H9 (cell line): Measurements from ENCODE around the gene LTK. TPM values are rescaled to one million over a fixed set of nuclear protein-coding genes. Genes with fewer than 3 reads are reported as not detected.
A peak's percentile ranks its signal among the peaks of the same experiment; 100 is the strongest.

Source experiments
- DNase-seq: peaks from one replicate; pipeline ENCODE4 v3.0.0-alpha.2; 2017
- H2AFZ ChIP-seq: one replicate; pipeline ENCODE4 v1.6.1; 2013; ENCODE audit warnings: mild to moderate bottlenecking, low read length, control low read depth, moderate library complexity
- H2AK5ac ChIP-seq: 2 replicates; pipeline ENCODE4 v1.6.1; 2013; ENCODE audit warnings: low read length, control low read depth, mixed read lengths; ENCODE audit not compliant: insufficient read length
- H2BK120ac ChIP-seq: one replicate; pipeline ENCODE4 v1.6.1; 2013; ENCODE audit warnings: low read depth, mild to moderate bottlenecking, low read length, control low read depth, inconsistent platforms; ENCODE audit not compliant: poor library complexity, severe bottlenecking
- H2BK12ac ChIP-seq: 2 replicates; pipeline ENCODE4 v1.6.1; 2013; ENCODE audit warnings: low read length, control low read depth, mixed read lengths, low read depth; ENCODE audit not compliant: insufficient read length
- H2BK15ac ChIP-seq: 2 replicates; pipeline ENCODE4 v1.6.1; 2013; ENCODE audit warnings: low read depth, low read length, control low read depth
- H2BK20ac ChIP-seq: one replicate; pipeline ENCODE4 v1.6.1; 2013; ENCODE audit warnings: low read depth, mild to moderate bottlenecking, low read length, control low read depth, inconsistent platforms; ENCODE audit not compliant: poor library complexity, severe bottlenecking
- H2BK5ac ChIP-seq: 2 replicates; pipeline ENCODE4 v1.6.1; 2013; ENCODE audit warnings: low read length, control low read depth, mixed read lengths; ENCODE audit not compliant: insufficient read length
- H3K14ac ChIP-seq: 2 replicates; pipeline ENCODE4 v1.6.1; 2013; ENCODE audit warnings: low read length, control low read depth; ENCODE audit not compliant: insufficient read depth
- H3K18ac ChIP-seq: 2 replicates; pipeline ENCODE4 v1.6.1; 2013; ENCODE audit warnings: low read depth, mild to moderate bottlenecking, mixed read lengths, low read length, control low read depth; ENCODE audit not compliant: insufficient read length
- H3K23ac ChIP-seq: 2 replicates; pipeline ENCODE4 v1.6.1; 2013; ENCODE audit warnings: low read length, control low read depth, mixed read lengths, low read depth; ENCODE audit not compliant: insufficient read length
- H3K23me2 ChIP-seq: 2 replicates; pipeline ENCODE4 v1.6.1; 2013; ENCODE audit warnings: low read depth, mild to moderate bottlenecking, mixed read lengths, low read length, control low read depth; ENCODE audit not compliant: insufficient read length, poor library complexity, severe bottlenecking
- H3K27ac ChIP-seq: 2 replicates; pipeline ENCODE4 v1.5.1; 2013; ENCODE audit warnings: low read length, control low read depth, mixed read lengths, low read depth; ENCODE audit not compliant: insufficient read length
- H3K27me3 ChIP-seq: 2 replicates; pipeline ENCODE4 v1.6.1; 2013; ENCODE audit warnings: low read length, control low read depth, inconsistent platforms; ENCODE audit not compliant: insufficient read depth
- H3K4ac ChIP-seq: 2 replicates; pipeline ENCODE4 v1.6.1; 2013; ENCODE audit warnings: low read depth, mild to moderate bottlenecking, control low read depth, inconsistent platforms, low read length, moderate library complexity
- H3K4me1 ChIP-seq: 2 replicates; pipeline ENCODE4 v1.6.1; 2013; ENCODE audit warnings: low read length, control low read depth, inconsistent platforms; ENCODE audit not compliant: insufficient read depth
- H3K4me2 ChIP-seq: 2 replicates; pipeline ENCODE4 v1.6.1; 2013; ENCODE audit warnings: low read length, control low read depth, mixed read lengths; ENCODE audit not compliant: insufficient read length, insufficient read depth
- H3K56ac ChIP-seq: 2 replicates; pipeline ENCODE4 v1.6.1; 2013; ENCODE audit warnings: low read depth, mild to moderate bottlenecking, mixed read lengths, low read length, control low read depth; ENCODE audit not compliant: insufficient read length
- H3K79me1 ChIP-seq: 2 replicates; pipeline ENCODE4 v1.6.1; 2013; ENCODE audit warnings: low read depth, mild to moderate bottlenecking, moderate library complexity, low read length, control low read depth, inconsistent platforms; ENCODE audit not compliant: insufficient read depth, poor library complexity, severe bottlenecking
- H3K79me2 ChIP-seq: 2 replicates; pipeline ENCODE4 v1.6.1; 2013; ENCODE audit warnings: low read length, control low read depth, inconsistent platforms; ENCODE audit not compliant: insufficient read depth
- H3K9ac ChIP-seq: 2 replicates; pipeline ENCODE4 v1.6.1; 2013; ENCODE audit warnings: low read length, control low read depth, mixed read lengths; ENCODE audit not compliant: insufficient read length; ENCODE audit errors: extremely low read depth
- H3K9me3 ChIP-seq: one replicate; pipeline ENCODE4 v1.6.1; 2013; ENCODE audit warnings: low read depth, low read length, inconsistent platforms; ENCODE audit not compliant: control insufficient read depth
- H3T11ph ChIP-seq: one replicate; pipeline ENCODE4 v1.6.1; 2013; ENCODE audit warnings: mild to moderate bottlenecking, low read length, control low read depth, inconsistent platforms
- H4K20me1 ChIP-seq: one replicate; pipeline ENCODE4 v1.6.1; 2013; ENCODE audit not compliant: control insufficient read depth, insufficient read length, insufficient read depth
- H4K5ac ChIP-seq: 2 replicates; pipeline ENCODE4 v1.6.1; 2013; ENCODE audit warnings: low read depth, mild to moderate bottlenecking, mixed read lengths, low read length, control low read depth; ENCODE audit not compliant: insufficient read length
- H4K8ac ChIP-seq: replicated peaks from 2 replicates; pipeline ENCODE4 v1.6.1; 2013; ENCODE audit warnings: low read length, control low read depth, mixed read lengths, low read depth; ENCODE audit not compliant: insufficient read length
- H4K91ac ChIP-seq: 2 replicates; pipeline ENCODE4 v1.6.1; 2013; ENCODE audit warnings: low read depth, mild to moderate bottlenecking, moderate library complexity, mixed read lengths, low read length, control low read depth; ENCODE audit not compliant: insufficient read length
- H3K27ac Mint-ChIP-seq, 3 experiments: 2 replicates in 2 of 3; 3 replicates in 1 of 3; pipeline ENCODE4 v1.8.0; 2020 to 2021; ENCODE audit warnings: mixed read lengths in 3 of 3, mild to moderate bottlenecking in 1 of 3, moderate library complexity in 1 of 3
- H3K27me3 Mint-ChIP-seq: 2 replicates; pipeline ENCODE4 v1.8.0; 2021; ENCODE audit warnings: low read depth, mild to moderate bottlenecking, moderate library complexity, mixed read lengths
- H3K36me3 Mint-ChIP-seq, 3 experiments: 2 replicates in 2 of 3; 3 replicates in 1 of 3; pipeline ENCODE4 v1.8.0; 2020 to 2021; ENCODE audit warnings: low read depth in 3 of 3, mixed read lengths in 3 of 3; ENCODE audit not compliant: insufficient read depth in 1 of 3
- H3K4me1 Mint-ChIP-seq, 2 experiments: 2 replicates each; pipeline ENCODE4 v1.8.0; 2020; ENCODE audit warnings: mixed read lengths in 2 of 2
- H3K4me3 Mint-ChIP-seq, 2 experiments: 2 replicates in 1 of 2; 3 replicates in 1 of 2; pipeline ENCODE4 v1.8.0; 2020 to 2021; ENCODE audit warnings: mild to moderate bottlenecking in 2 of 2, mixed read lengths in 2 of 2, moderate library complexity in 1 of 2
- H3K9me3 Mint-ChIP-seq, 2 experiments: 2 replicates in 1 of 2; 3 replicates in 1 of 2; pipeline ENCODE4 v1.8.0; 2020; ENCODE audit warnings: mild to moderate bottlenecking in 2 of 2, mixed read lengths in 2 of 2, moderate library complexity in 1 of 2
- WGBS: extraction: QIAGEN DNeasy Blood & Tissue Kit; methylation state at CpG from one replicate; pipeline ENCODE4 v1.1.7; 2013; ENCODE audit warnings: missing lambda C conversion rate, low lambda C conversion rate, mixed read lengths; ENCODE audit not compliant: insufficient read length; ENCODE audit errors: extremely low coverage; 5-methylcytosine and 5-hydroxymethylcytosine counted together
- total RNA-seq: library from RNA; stranded (reverse); gene quantifications from 2 replicates; pipeline ENCODE4 v1.2.1, GENCODE V29; 2021
- TF ChIP-seq, protein P1 (sequence below): fragments of 200-600 bp; sonication (generic); conservative IDR thresholded peaks from 3 replicates; pipeline ENCODE4 v1.8.0; 2021; ENCODE audit warnings: antibody characterized with exemption, mild to moderate bottlenecking

The LTK gene
- total RNA-seq, 1 experiment from 2014 or later = 0.31 TPM

DNA sequence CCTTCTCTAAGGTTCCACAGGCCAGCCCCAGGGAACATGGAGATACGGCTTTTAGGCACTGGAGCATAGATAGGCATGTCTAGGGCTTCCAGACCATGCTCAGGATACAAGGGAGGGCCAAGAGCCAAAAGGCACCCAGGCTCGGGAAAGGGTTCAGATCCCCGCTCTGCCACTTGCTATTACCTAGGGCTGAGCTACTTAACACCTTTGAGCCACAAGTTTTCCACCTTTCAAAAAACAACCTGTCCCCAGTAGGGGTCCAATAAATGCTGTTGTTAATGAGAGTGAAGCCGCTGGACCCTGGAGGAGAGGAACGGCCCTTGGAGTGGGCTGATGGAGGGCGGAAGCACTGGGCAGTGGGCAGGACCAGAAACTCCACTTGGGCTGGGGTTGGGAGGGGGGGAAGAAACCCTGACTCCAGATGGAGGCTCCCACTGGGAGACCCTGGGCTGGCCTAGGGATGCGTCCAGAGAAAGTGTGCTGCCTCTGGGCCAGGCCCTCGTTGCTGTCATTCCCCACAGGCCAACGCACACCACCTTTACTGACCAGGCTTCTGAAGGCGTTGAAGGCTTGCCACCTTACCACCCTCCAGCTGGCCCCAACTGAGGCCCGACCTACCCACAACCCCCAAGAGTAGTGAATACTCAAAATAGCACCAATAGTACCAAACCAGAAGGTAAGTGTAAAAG is 28.5 kb downstream of the LTK start:
- no peak overlapping the region for H2BK15ac ChIP-seq
- H3K14ac ChIP-seq = no peak overlapping the region
- H3K4ac ChIP-seq = no peak overlapping the region
- H4K20me1 ChIP-seq = no peaks in the 10 kb centered on the region
- no peak overlapping the region for H3K9ac ChIP-seq
- H3K18ac ChIP-seq = no peak overlapping the region
- H2AK5ac ChIP-seq = no peak overlapping the region
- no peaks in the 10 kb centered on the region for H3K23me2 ChIP-seq
- H3K4me1 ChIP-seq = no peaks in the 10 kb centered on the region
- H3T11ph ChIP-seq = no peak overlapping the region
- H3K27ac Mint-ChIP-seq = peak overlapping the region in 1 of 3 experiments; percentile 74; a peak in 2 of 7 replicates
- H3K27me3 Mint-ChIP-seq = peaks cover 10% of the 10 kb centered on the region
- H3K9me3 ChIP-seq = no peaks in the 10 kb centered on the region
- H2BK120ac ChIP-seq = no peak overlapping the region
- no peak overlapping the region for H2BK5ac ChIP-seq
- H2BK20ac ChIP-seq = no peak overlapping the region
- no peak overlapping the region for H2BK12ac ChIP-seq
- no peaks in the 10 kb centered on the region for H3K4me1 Mint-ChIP-seq
- no peak overlapping the region for H3K23ac ChIP-seq
- TF ChIP-seq, protein P1, sequence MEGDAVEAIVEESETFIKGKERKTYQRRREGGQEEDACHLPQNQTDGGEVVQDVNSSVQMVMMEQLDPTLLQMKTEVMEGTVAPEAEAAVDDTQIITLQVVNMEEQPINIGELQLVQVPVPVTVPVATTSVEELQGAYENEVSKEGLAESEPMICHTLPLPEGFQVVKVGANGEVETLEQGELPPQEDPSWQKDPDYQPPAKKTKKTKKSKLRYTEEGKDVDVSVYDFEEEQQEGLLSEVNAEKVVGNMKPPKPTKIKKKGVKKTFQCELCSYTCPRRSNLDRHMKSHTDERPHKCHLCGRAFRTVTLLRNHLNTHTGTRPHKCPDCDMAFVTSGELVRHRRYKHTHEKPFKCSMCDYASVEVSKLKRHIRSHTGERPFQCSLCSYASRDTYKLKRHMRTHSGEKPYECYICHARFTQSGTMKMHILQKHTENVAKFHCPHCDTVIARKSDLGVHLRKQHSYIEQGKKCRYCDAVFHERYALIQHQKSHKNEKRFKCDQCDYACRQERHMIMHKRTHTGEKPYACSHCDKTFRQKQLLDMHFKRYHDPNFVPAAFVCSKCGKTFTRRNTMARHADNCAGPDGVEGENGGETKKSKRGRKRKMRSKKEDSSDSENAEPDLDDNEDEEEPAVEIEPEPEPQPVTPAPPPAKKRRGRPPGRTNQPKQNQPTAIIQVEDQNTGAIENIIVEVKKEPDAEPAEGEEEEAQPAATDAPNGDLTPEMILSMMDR = no peak
- H3K36me3 Mint-ChIP-seq = peaks cover 17 to 33% (median 19%) of the 10 kb centered on the region in 3 experiments; a peak in 6 of 7 replicates
- no peak overlapping the region for H3K27ac ChIP-seq
- no peak overlapping the region for H3K4me3 Mint-ChIP-seq
- no peaks in the 10 kb centered on the region for H3K27me3 ChIP-seq
- no peak for DNase-seq
- H3K79me1 ChIP-seq = no peaks in the 10 kb centered on the region
- no peak overlapping the region for H2AFZ ChIP-seq
- no peaks in the 10 kb centered on the region for H3K9me3 Mint-ChIP-seq
- no peak overlapping the region for H3K4me2 ChIP-seq
- no peak overlapping the region for H4K8ac ChIP-seq
- no peak overlapping the region for H4K5ac ChIP-seq
- no peak overlapping the region for H3K56ac ChIP-seq
- no peak overlapping the region for H4K91ac ChIP-seq
- no CpG with 5 or more reads among the region's 11 CpGs for WGBS
- H3K79me2 ChIP-seq = no peaks in the 10 kb centered on the region
